ENCODE measurements around the gene CMKLR1.

CMKLR1 gene

DNA sequence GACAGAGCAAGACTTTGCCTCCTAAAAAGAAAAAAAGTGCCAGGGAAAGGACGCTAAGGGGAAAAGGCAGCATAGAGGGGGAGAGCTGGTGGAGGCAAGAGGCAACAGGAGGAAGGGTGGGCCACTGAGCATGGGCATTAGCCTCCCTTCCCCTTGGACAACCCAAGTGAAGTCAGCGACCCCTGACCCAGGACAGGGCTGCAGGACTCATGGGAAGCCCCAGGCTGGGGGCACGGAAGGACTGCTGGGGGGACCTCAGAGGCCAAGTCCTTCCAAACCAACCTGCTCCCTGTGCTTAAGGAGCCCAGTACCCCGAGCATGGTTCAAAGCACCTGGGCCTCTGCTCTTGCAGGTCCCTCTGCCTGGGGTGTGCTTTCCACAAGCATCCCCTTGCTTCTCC lies 27.5 kb downstream of the CMKLR1 start:
- TF ChIP-seq EZH2 (IDR thresholded peaks at IDR 0.05) (no peak), FOXP2 (optimal IDR thresholded peaks at IDR 0.05; ENCODE audit: control extremely low read depth, extremely low read length, insufficient read depth) (no peak), POLR2AphosphoS5 (IDR thresholded peaks at IDR 0.05; ENCODE audit: borderline replicate concordance, low read depth, low read length) (no peak)
- Histone ChIP-seq H3K36me3 (ENCODE audit: insufficient read depth, low read length) (no peaks in the 10 kb centered on the region), H3K27ac (no peak overlapping the region), H3K9me3 (ENCODE audit: low read depth, low read length) (no peaks in the 10 kb centered on the region), H3K4me3 (no peak overlapping the region), H3K9ac (ENCODE audit: insufficient read length) (no peak overlapping the region)
- no peak for DNase-seq (ENCODE audit: low read depth, low spot score)

GRCh38 chr12:108310489-108310888 lies 28.6 kb downstream of the CMKLR1 start:
- TF ChIP-seq EZH2 (IDR thresholded peaks at IDR 0.05) (no peak), FOXP2 (optimal IDR thresholded peaks at IDR 0.05; ENCODE audit: control extremely low read depth, extremely low read length, insufficient read depth) (no peak), POLR2AphosphoS5 (IDR thresholded peaks at IDR 0.05; ENCODE audit: borderline replicate concordance, low read depth, low read length) (no peak)
- H3K4me3 ChIP-seq = no peak overlapping the region
- no peak overlapping the region for H3K27ac ChIP-seq
- no peak for DNase-seq (ENCODE audit: low read depth, low spot score)
- no peaks in the 10 kb centered on the region for H3K9me3 ChIP-seq (ENCODE audit: low read depth, low read length)
- no peak overlapping the region for H3K9ac ChIP-seq (ENCODE audit: insufficient read length)
- no peaks in the 10 kb centered on the region for H3K36me3 ChIP-seq (ENCODE audit: insufficient read depth, low read length)

DNA sequence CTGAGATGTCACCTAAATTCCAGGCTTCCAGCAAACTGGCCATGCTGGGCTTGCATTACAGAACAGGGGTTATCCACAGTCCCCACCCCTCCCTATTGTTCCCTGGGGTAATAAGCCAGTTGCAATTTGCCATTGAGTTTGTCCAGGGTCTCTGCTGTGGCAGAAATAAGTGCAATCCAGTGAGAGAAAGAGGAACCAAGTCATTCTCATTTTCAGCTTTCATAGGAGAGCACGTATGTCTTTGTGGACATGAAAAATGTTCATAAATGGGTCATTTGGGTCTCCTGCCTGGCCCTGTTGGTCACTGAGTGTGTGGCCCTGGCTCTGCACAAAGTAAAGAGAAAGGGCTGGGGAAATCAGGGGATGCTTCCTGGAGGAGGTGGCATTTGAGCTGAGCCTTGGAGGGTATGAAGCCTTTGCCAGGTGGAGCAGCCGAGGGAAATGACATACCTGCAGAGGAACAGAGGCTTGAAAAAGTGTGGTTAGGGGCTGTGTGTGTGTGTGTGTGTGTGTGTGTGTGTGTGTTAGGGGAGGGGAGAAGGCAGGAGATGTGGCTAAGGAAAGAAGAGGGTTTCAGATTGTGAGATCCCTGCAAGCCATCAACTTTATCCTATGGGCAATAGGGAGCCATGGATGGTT lies 29.3 kb downstream of the CMKLR1 start:
- DNase-seq (ENCODE audit: low read depth, low spot score) = no peak
- H3K27ac ChIP-seq = no peak overlapping the region
- H3K36me3 ChIP-seq (ENCODE audit: insufficient read depth, low read length) = no peaks in the 10 kb centered on the region
- TF ChIP-seq POLR2AphosphoS5 (IDR thresholded peaks at IDR 0.05; ENCODE audit: borderline replicate concordance, low read depth, low read length) = no peak
- TF ChIP-seq FOXP2 (optimal IDR thresholded peaks at IDR 0.05; ENCODE audit: control extremely low read depth, extremely low read length, insufficient read depth) = no peak
- no peak for TF ChIP-seq EZH2 (IDR thresholded peaks at IDR 0.05)
- H3K9me3 ChIP-seq (ENCODE audit: low read depth, low read length) = no peaks in the 10 kb centered on the region
- no peak overlapping the region for H3K9ac ChIP-seq (ENCODE audit: insufficient read length)
- no peak overlapping the region for H3K4me3 ChIP-seq

- Histone ChIP-seq H3K27ac (no peak overlapping the region), H3K4me3 (no peak overlapping the region), H3K9me3 (ENCODE audit: low read depth, low read length) (no peaks in the 10 kb centered on the region), H3K9ac (ENCODE audit: insufficient read length) (no peak overlapping the region), H3K36me3 (ENCODE audit: insufficient read depth, low read length) (no peaks in the 10 kb centered on the region)
- DNase-seq (ENCODE audit: low read depth, low spot score) = no peak
- TF ChIP-seq EZH2 (IDR thresholded peaks at IDR 0.05) (no peak), POLR2AphosphoS5 (IDR thresholded peaks at IDR 0.05; ENCODE audit: borderline replicate concordance, low read depth, low read length) (no peak), FOXP2 (optimal IDR thresholded peaks at IDR 0.05; ENCODE audit: control extremely low read depth, extremely low read length, insufficient read depth) (no peak)
Measured at GRCh38 chr12:108308395-108309085, 30.6 kb downstream of the CMKLR1 start.

DNA sequence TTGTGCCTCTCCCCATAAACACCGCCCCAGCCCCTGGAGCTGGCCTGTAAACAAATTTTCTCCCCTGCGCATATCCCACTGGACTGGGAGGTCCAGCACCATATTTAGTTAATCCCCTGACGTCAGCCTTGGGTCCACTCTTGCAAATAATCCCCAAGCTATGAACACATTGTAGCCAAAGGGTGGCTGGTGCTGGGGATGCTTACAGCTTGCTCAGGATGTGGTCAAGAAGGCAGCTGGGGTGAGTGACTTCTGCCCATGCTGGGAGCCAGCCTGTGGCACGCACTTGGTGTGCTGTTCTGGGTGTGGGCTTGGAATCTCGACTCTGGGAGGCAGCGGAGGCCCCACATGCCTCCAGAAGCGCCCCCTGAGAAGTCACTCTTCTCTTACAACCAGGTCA lies 32.1 kb downstream of the CMKLR1 start:
- Histone ChIP-seq H3K36me3 (ENCODE audit: insufficient read depth, low read length) (no peaks in the 10 kb centered on the region), H3K4me3 (no peak overlapping the region), H3K9me3 (ENCODE audit: low read depth, low read length) (no peaks in the 10 kb centered on the region), H3K27ac (no peak overlapping the region), H3K9ac (ENCODE audit: insufficient read length) (no peak overlapping the region)
- TF ChIP-seq POLR2AphosphoS5 (IDR thresholded peaks at IDR 0.05; ENCODE audit: borderline replicate concordance, low read depth, low read length) (no peak), EZH2 (IDR thresholded peaks at IDR 0.05) (no peak), FOXP2 (optimal IDR thresholded peaks at IDR 0.05; ENCODE audit: control extremely low read depth, extremely low read length, insufficient read depth) (no peak)
- no peak for DNase-seq (ENCODE audit: low read depth, low spot score)

DNA sequence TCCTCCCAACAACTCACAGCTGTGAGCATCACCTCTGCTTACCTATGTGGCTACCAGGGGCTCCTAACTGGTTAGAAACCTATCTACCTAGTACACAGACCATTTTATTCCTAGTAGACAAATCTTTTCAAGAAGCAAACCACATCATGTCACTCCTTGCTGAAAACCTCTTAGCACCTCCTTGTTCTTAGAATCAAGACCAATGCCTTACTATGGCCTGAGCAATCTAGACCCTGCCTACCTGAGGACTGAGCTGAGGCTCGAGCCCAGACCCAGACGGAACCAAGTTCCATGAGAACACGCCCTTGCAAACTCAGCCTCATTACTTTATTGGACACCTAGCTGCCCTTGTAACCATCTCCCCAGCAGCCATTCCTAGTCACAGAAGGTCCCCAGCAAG lies 32.6 kb downstream of the CMKLR1 start:
- Histone ChIP-seq H3K36me3 (ENCODE audit: insufficient read depth, low read length) (no peaks in the 10 kb centered on the region), H3K27ac (no peak overlapping the region), H3K4me3 (no peak overlapping the region), H3K9ac (ENCODE audit: insufficient read length) (no peak overlapping the region), H3K9me3 (ENCODE audit: low read depth, low read length) (no peaks in the 10 kb centered on the region)
- TF ChIP-seq FOXP2 (optimal IDR thresholded peaks at IDR 0.05; ENCODE audit: control extremely low read depth, extremely low read length, insufficient read depth) (no peak), EZH2 (IDR thresholded peaks at IDR 0.05) (no peak), POLR2AphosphoS5 (IDR thresholded peaks at IDR 0.05; ENCODE audit: borderline replicate concordance, low read depth, low read length) (no peak)
- no peak for DNase-seq (ENCODE audit: low read depth, low spot score)

GRCh38 chr12:108305991-108306501 lies 33.1 kb downstream of the CMKLR1 start:
- no peak for DNase-seq (ENCODE audit: low read depth, low spot score)
- no peak overlapping the region for H3K4me3 ChIP-seq

GRCh38 chr12:108305520-108305919 lies 33.6 kb downstream of the CMKLR1 start:
- TF ChIP-seq FOXP2 (optimal IDR thresholded peaks at IDR 0.05; ENCODE audit: control extremely low read depth, extremely low read length, insufficient read depth) = no peak
- TF ChIP-seq POLR2AphosphoS5 (IDR thresholded peaks at IDR 0.05; ENCODE audit: borderline replicate concordance, low read depth, low read length) = no peak
- no peak for TF ChIP-seq EZH2 (IDR thresholded peaks at IDR 0.05)
- DNase-seq (ENCODE audit: low read depth, low spot score) = no peak
- H3K36me3 ChIP-seq (ENCODE audit: insufficient read depth, low read length) = no peaks in the 10 kb centered on the region
- no peaks in the 10 kb centered on the region for H3K9me3 ChIP-seq (ENCODE audit: low read depth, low read length)
- H3K9ac ChIP-seq (ENCODE audit: insufficient read length) = no peak overlapping the region
- H3K4me3 ChIP-seq = no peak overlapping the region
- no peak overlapping the region for H3K27ac ChIP-seq

More at GRCh38 chr12:108305991-108306501, 33.1 kb downstream of the CMKLR1 start:
- Histone ChIP-seq H3K9ac (ENCODE audit: insufficient read length) (no peak overlapping the region), H3K36me3 (ENCODE audit: insufficient read depth, low read length) (no peaks in the 10 kb centered on the region), H3K27ac (no peak overlapping the region), H3K9me3 (ENCODE audit: low read depth, low read length) (no peaks in the 10 kb centered on the region)
- no peak for TF ChIP-seq POLR2AphosphoS5 (IDR thresholded peaks at IDR 0.05; ENCODE audit: borderline replicate concordance, low read depth, low read length)
- no peak for TF ChIP-seq FOXP2 (optimal IDR thresholded peaks at IDR 0.05; ENCODE audit: control extremely low read depth, extremely low read length, insufficient read depth)
- no peak for TF ChIP-seq EZH2 (IDR thresholded peaks at IDR 0.05)

Data from SK-N-MC (cell line).